Measurements from ENCODE around the gene CCNB1IP1.
"Not testable (repeated sequence)": the region's sequence is repeated elsewhere in the genome, so short reads cannot be mapped to it uniquely, and the experiment has no call there.

CCNB1IP1 gene

GRCh38 chr14:20302042-20302755 is 30.9 kb downstream of the CCNB1IP1 start:
- Histone ChIP-seq H3K79me2 (peaks cover 7% of the 10 kb centered on the region), H3K4me2 (ENCODE audit: low read length) (no peak overlapping the region), H3K9me3 (ENCODE audit: control insufficient read depth, low read length) (no peaks in the 10 kb centered on the region), H3K9ac (no peak overlapping the region), H3K27ac (no peak overlapping the region), H3K4me3 (ENCODE audit: low read depth, low read length) (no peak overlapping the region), H3K36me3 (ENCODE audit: control insufficient read depth, insufficient read depth, low read length) (no peaks in the 10 kb centered on the region), H3K4me1 (peaks cover 8% of the 10 kb centered on the region), H2AFZ (no peak overlapping the region), H3K27me3 (ENCODE audit: control insufficient read depth, insufficient read depth, low read length) (no peaks in the 10 kb centered on the region)
- TF ChIP-seq, protein P1, sequence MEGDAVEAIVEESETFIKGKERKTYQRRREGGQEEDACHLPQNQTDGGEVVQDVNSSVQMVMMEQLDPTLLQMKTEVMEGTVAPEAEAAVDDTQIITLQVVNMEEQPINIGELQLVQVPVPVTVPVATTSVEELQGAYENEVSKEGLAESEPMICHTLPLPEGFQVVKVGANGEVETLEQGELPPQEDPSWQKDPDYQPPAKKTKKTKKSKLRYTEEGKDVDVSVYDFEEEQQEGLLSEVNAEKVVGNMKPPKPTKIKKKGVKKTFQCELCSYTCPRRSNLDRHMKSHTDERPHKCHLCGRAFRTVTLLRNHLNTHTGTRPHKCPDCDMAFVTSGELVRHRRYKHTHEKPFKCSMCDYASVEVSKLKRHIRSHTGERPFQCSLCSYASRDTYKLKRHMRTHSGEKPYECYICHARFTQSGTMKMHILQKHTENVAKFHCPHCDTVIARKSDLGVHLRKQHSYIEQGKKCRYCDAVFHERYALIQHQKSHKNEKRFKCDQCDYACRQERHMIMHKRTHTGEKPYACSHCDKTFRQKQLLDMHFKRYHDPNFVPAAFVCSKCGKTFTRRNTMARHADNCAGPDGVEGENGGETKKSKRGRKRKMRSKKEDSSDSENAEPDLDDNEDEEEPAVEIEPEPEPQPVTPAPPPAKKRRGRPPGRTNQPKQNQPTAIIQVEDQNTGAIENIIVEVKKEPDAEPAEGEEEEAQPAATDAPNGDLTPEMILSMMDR (IDR thresholded peaks at IDR 0.05): no peak

DNA sequence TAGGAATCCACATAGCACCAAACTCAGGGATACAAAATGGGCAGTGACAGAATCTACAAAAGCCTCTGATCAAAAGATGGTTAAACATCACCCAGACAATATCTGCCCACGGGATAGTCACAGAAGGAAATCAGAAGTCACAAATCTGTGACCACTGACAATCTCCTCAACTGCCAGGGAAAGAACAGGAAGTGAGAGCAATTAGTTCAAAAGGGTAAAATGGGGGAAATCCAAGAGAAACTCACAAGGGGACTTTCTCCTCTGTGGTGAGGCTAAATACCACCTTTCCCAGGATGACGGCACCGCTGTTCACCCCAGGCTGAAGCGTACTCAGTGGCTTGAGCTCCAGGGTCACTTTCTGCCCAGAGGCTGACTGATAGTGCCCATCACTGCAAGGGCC is 38.0 kb downstream of the CCNB1IP1 start:
- Histone ChIP-seq H3K79me2 (no peaks in the 10 kb centered on the region), H3K4me3 (ENCODE audit: low read depth, low read length) (no peak overlapping the region), H3K4me2 (ENCODE audit: low read length) (no peak overlapping the region), H3K9me3 (ENCODE audit: control insufficient read depth, low read length) (no peaks in the 10 kb centered on the region), H2AFZ (no peak overlapping the region), H3K36me3 (ENCODE audit: control insufficient read depth, insufficient read depth, low read length) (no peaks in the 10 kb centered on the region), H3K27ac (no peak overlapping the region), H3K27me3 (ENCODE audit: control insufficient read depth, insufficient read depth, low read length) (no peaks in the 10 kb centered on the region), H3K9ac (no peak overlapping the region), H3K4me1 (no peaks in the 10 kb centered on the region)
- TF ChIP-seq, protein P1 (IDR thresholded peaks at IDR 0.05): no peak

DNA sequence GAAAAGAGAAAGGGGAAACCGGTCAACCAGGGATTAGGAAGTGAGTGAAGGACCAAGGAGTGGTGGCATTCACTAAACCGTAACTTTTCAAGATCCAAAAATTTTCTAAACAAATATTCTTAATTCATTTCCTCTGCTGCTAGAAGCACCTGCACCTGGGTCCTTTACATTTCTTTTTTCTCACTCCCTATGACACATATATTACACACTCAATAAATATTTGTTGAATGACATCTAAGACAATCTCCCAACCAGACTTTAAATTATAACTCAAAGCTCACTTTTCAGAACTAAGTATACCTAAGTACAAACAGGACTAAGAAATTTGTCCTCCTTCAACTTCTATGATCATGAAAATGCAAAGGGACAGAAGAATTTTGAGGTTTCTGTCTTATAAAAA is 38.4 kb downstream of the CCNB1IP1 start:
- no peaks in the 10 kb centered on the region for H3K9me3 ChIP-seq (ENCODE audit: control insufficient read depth, low read length)
- H2AFZ ChIP-seq: no peak overlapping the region
- H3K27ac ChIP-seq: no peak overlapping the region
- no peaks in the 10 kb centered on the region for H3K36me3 ChIP-seq (ENCODE audit: control insufficient read depth, insufficient read depth, low read length)
- H3K4me1 ChIP-seq: no peaks in the 10 kb centered on the region
- H3K79me2 ChIP-seq: no peaks in the 10 kb centered on the region
- no peaks in the 10 kb centered on the region for H3K27me3 ChIP-seq (ENCODE audit: control insufficient read depth, insufficient read depth, low read length)
- H3K4me2 ChIP-seq (ENCODE audit: low read length): no peak overlapping the region
- H3K4me3 ChIP-seq (ENCODE audit: low read depth, low read length): no peak overlapping the region
- H3K9ac ChIP-seq: no peak overlapping the region
- TF ChIP-seq, protein P1 (IDR thresholded peaks at IDR 0.05): no peak

DNA sequence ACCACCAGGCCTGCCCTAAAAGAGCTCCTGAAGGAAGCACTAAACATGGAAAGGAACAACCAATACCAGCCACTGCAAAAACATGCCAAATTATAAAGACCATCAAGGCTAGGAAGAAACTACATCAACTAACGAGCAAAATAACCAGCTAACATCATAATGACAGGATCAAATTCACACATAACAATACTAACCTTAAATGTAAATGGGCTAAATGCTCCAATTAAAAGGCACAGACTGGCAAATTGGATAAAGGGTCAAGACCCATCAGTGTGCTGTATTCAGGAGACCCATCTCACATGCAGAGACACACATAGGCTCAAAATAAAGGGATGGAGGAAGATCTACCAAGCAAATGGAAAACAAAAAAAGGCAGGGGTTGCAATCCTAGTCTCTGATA is 51.1 kb downstream of the CCNB1IP1 start:
- H3K27me3 ChIP-seq (ENCODE audit: control insufficient read depth, insufficient read depth, low read length); H3K4me1 ChIP-seq; H3K36me3 ChIP-seq (ENCODE audit: control insufficient read depth, insufficient read depth, low read length); H2AFZ ChIP-seq; H3K4me2 ChIP-seq (ENCODE audit: low read length); H3K9me3 ChIP-seq (ENCODE audit: control insufficient read depth, low read length); H3K9ac ChIP-seq; H3K27ac ChIP-seq; H3K79me2 ChIP-seq; H3K4me3 ChIP-seq (ENCODE audit: low read depth, low read length): not testable (repeated sequence)

- not testable (repeated sequence) for H3K79me2 ChIP-seq; H3K9ac ChIP-seq; H3K27ac ChIP-seq; H3K36me3 ChIP-seq (ENCODE audit: control insufficient read depth, insufficient read depth, low read length); H3K4me3 ChIP-seq (ENCODE audit: low read depth, low read length); H3K9me3 ChIP-seq (ENCODE audit: control insufficient read depth, low read length); H2AFZ ChIP-seq; H3K4me1 ChIP-seq; H3K4me2 ChIP-seq (ENCODE audit: low read length); H3K27me3 ChIP-seq (ENCODE audit: control insufficient read depth, insufficient read depth, low read length)
These were observed 52.8 kb downstream of the CCNB1IP1 start for GRCh38 chr14:20280265-20280664.

DNA sequence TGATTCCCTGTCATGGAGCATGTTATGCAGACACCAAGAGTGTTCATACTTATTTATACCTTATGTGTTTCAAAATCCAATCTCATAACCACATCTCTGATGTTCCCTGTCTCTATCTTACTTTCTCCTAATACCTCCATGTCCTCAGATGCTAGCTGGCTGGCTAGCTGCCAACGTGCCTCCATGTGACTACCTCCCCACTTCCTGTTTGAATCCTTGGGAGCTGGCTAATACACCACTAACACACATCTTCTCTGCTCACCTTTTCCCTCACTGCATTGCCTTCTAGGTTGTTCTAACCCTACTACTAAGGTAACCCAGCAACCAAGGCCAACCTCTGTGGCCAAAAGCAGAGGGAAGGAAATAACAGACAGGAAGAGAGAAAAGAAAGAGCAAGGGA is 54.7 kb downstream of the CCNB1IP1 start:
- H3K4me3 ChIP-seq (ENCODE audit: low read depth, low read length): no peak overlapping the region
- no peaks in the 10 kb centered on the region for H3K79me2 ChIP-seq
- H3K9me3 ChIP-seq (ENCODE audit: control insufficient read depth, low read length): no peaks in the 10 kb centered on the region
- H3K4me2 ChIP-seq (ENCODE audit: low read length): no peak overlapping the region
- no peaks in the 10 kb centered on the region for H3K27me3 ChIP-seq (ENCODE audit: control insufficient read depth, insufficient read depth, low read length)
- H3K36me3 ChIP-seq (ENCODE audit: control insufficient read depth, insufficient read depth, low read length): no peaks in the 10 kb centered on the region
- no peaks in the 10 kb centered on the region for H3K4me1 ChIP-seq
- H3K27ac ChIP-seq: no peak overlapping the region
- TF ChIP-seq, protein P1 (IDR thresholded peaks at IDR 0.05): no peak
- H3K9ac ChIP-seq: no peak overlapping the region
- no peak overlapping the region for H2AFZ ChIP-seq
